OCI-LY1 (cell line): ENCODE data around the gene EVL.

Experiments
- H2AFZ ChIP-seq: fragments of 200-600 bp; sonication (generic), shearing (Covaris generic); 2 replicates; pipeline ENCODE4 v1.6.0; 2014; ENCODE audit warnings: antibody characterized with exemption, mild to moderate bottlenecking, low read length
- H3F3A ChIP-seq: fragments of 200-600 bp; sonication (generic), shearing (Covaris generic); 2 replicates; pipeline ENCODE4 v1.6.0; 2014; ENCODE audit warnings: mild to moderate bottlenecking, antibody characterized with exemption, low read length, moderate library complexity; ENCODE audit not compliant: insufficient read depth
- H3K27ac ChIP-seq: fragments of 200-600 bp; sonication (generic); 2 replicates; pipeline ENCODE4 v1.5.1; 2014; ENCODE audit warnings: low read length, mixed run types, mild to moderate bottlenecking, low read depth; ENCODE audit not compliant: poor library complexity, severe bottlenecking
- H3K27me3 ChIP-seq: fragments of 200-600 bp; sonication (generic); 2 replicates; pipeline ENCODE4 v1.6.0; 2014; ENCODE audit warnings: antibody characterized with exemption, mild to moderate bottlenecking, low read length, moderate library complexity; ENCODE audit not compliant: insufficient read depth
- H3K36me3 ChIP-seq: fragments of 200-600 bp; sonication (generic); 2 replicates; pipeline ENCODE4 v1.6.1; 2014; ENCODE audit warnings: mild to moderate bottlenecking, antibody characterized with exemption, low read length, moderate library complexity, mixed read lengths; ENCODE audit not compliant: insufficient read depth
- H3K4me1 ChIP-seq: fragments of 200-600 bp; sonication (generic); 2 replicates; pipeline ENCODE4 v1.5.1; 2014; ENCODE audit warnings: mild to moderate bottlenecking, low read length, moderate library complexity; ENCODE audit not compliant: insufficient read depth, severe bottlenecking
- H3K4me2 ChIP-seq: fragments of 200-600 bp; sonication (generic), shearing (Covaris generic); 2 replicates; pipeline ENCODE4 v1.6.1; 2014; ENCODE audit warnings: low read length
- H3K4me3 ChIP-seq: fragments of 200-600 bp; sonication (generic); 2 replicates; pipeline ENCODE4 v1.5.1; 2014; ENCODE audit warnings: low read length, low read depth, mild to moderate bottlenecking, mixed read lengths; ENCODE audit not compliant: poor library complexity, severe bottlenecking
- H3K79me2 ChIP-seq: fragments of 200-600 bp; shearing (Covaris generic); 2 replicates; pipeline ENCODE4 v1.6.1; 2016; ENCODE audit warnings: mixed run types, low read length, mixed read lengths; ENCODE audit not compliant: insufficient read depth
- H3K9ac ChIP-seq: fragments of 200-600 bp; sonication (generic), shearing (Covaris generic); 2 replicates; pipeline ENCODE4 v1.6.1; 2014; ENCODE audit warnings: mild to moderate bottlenecking, low read length, mixed read lengths
- H3K9me2 ChIP-seq: fragments of 200-600 bp; sonication (generic), shearing (Covaris generic); 2 replicates; pipeline ENCODE4 v1.6.1; 2014; ENCODE audit warnings: low read depth, mild to moderate bottlenecking, low read length, mixed read lengths
- H3K9me3 ChIP-seq: fragments of 200-600 bp; shearing (Covaris generic); 2 replicates; pipeline ENCODE4 v1.6.1; 2014; ENCODE audit warnings: low read length, mixed read lengths
- H4K20me1 ChIP-seq: fragments of 200-600 bp; sonication (generic), shearing (Covaris generic); 2 replicates; pipeline ENCODE4 v1.6.0; 2016; ENCODE audit warnings: mild to moderate bottlenecking, low read length; ENCODE audit not compliant: insufficient read depth
- CTCF ChIP-seq: fragments of 200-600 bp; sonication (generic), shearing (Covaris generic); IDR thresholded peaks from 2 replicates; pipeline ENCODE4 v1.5.1; 2017; ENCODE audit warnings: mild to moderate bottlenecking, antibody characterized with exemption, low read length, moderate library complexity, mixed read lengths
- EZH2 ChIP-seq: fragments of 200-600 bp; sonication (generic), shearing (Covaris generic); IDR thresholded peaks from 2 replicates; pipeline ENCODE4 v1.8.0; 2017; ENCODE audit warnings: borderline replicate concordance, mixed run types, mild to moderate bottlenecking, antibody characterized with exemption, low read length, moderate library complexity, mixed read lengths

The EVL gene

GRCh38 chr14:100071545-100071944 lies 6.3 kb downstream of the EVL start:
- no peaks in the 10 kb centered on the region for H3F3A ChIP-seq
- peaks cover 77% of the 10 kb centered on the region for H3K4me1 ChIP-seq
- TF ChIP-seq CTCF (no peak), EZH2 (no peak)
- H3K27ac ChIP-seq, result peak overlapping the region; percentile 95
- H3K36me3 ChIP-seq, result peaks cover 20% of the 10 kb centered on the region
- no peaks in the 10 kb centered on the region for H3K9me3 ChIP-seq
- no peaks in the 10 kb centered on the region for H3K79me2 ChIP-seq
- no peaks in the 10 kb centered on the region for H3K9me2 ChIP-seq
- H3K9ac ChIP-seq, result no peak overlapping the region
- H4K20me1 ChIP-seq, result no peaks in the 10 kb centered on the region
- H3K27me3 ChIP-seq, result no peaks in the 10 kb centered on the region
- peak overlapping the region; percentile 21; the same call in 1 of the 2 replicates for H3K4me2 ChIP-seq
- no peak overlapping the region for H2AFZ ChIP-seq
- H3K4me3 ChIP-seq, result no peak overlapping the region

GRCh38 chr14:100072783-100073346 lies 7.6 kb downstream of the EVL start:
- TF ChIP-seq EZH2, result no peak
- TF ChIP-seq CTCF, result peak; percentile 64
- no peaks in the 10 kb centered on the region for H3K9me2 ChIP-seq
- no peak overlapping the region for H2AFZ ChIP-seq
- peak overlapping the region; percentile 95 for H3K27ac ChIP-seq
- H3K9ac ChIP-seq, result peak overlapping the region; percentile 44; the same call in 1 of the 2 replicates
- no peaks in the 10 kb centered on the region for H3F3A ChIP-seq
- H3K4me1 ChIP-seq, result peaks cover 64% of the 10 kb centered on the region
- H3K79me2 ChIP-seq, result no peaks in the 10 kb centered on the region
- H3K36me3 ChIP-seq, result peaks cover 20% of the 10 kb centered on the region
- H3K4me3 ChIP-seq, result peak overlapping the region; percentile 43
- H4K20me1 ChIP-seq, result no peaks in the 10 kb centered on the region
- peak overlapping the region; percentile 69 for H3K4me2 ChIP-seq
- H3K9me3 ChIP-seq, result no peaks in the 10 kb centered on the region
- no peaks in the 10 kb centered on the region for H3K27me3 ChIP-seq

- Histone ChIP-seq H3K36me3 (peaks cover 20% of the 10 kb centered on the region), H3K9ac (peak overlapping the region; percentile 44; the same call in 1 of the 2 replicates), H3K4me2 (peak overlapping the region; percentile 69; the same call in 1 of the 2 replicates), H3K9me3 (no peaks in the 10 kb centered on the region), H3K4me3 (no peak overlapping the region), H3K79me2 (no peaks in the 10 kb centered on the region), H3K9me2 (no peaks in the 10 kb centered on the region), H3K27ac (peak overlapping the region; percentile 95), H3K4me1 (peaks cover 59% of the 10 kb centered on the region), H3F3A (no peaks in the 10 kb centered on the region), H4K20me1 (no peaks in the 10 kb centered on the region), H3K27me3 (no peaks in the 10 kb centered on the region), H2AFZ (no peak overlapping the region)
- no peak for TF ChIP-seq EZH2
- TF ChIP-seq CTCF, result no peak
These were observed 8.6 kb downstream of the EVL start for GRCh38 chr14:100073576-100074430.
